OCI-LY7 (cell line): ENCODE results near the gene MAP4K1.

Source experiments
- EZH2phosphoT487 ChIP-seq: fragments of 200-600 bp; sonication (generic); IDR thresholded peaks from 2 replicates; pipeline ENCODE4 v1.6.1; 2018; ENCODE audit warnings: low read depth, borderline replicate concordance, mild to moderate bottlenecking, mixed run types, antibody characterized with exemption, low read length, moderate library complexity, mixed read lengths
- TF ChIP-seq, protein P1 (sequence below): fragments of 200-600 bp; sonication (generic); conservative IDR thresholded peaks from 2 replicates; pipeline ENCODE4 v1.5.1; 2014; ENCODE audit warnings: mild to moderate bottlenecking, antibody characterized with exemption, low read length, moderate library complexity, mixed read lengths

GRCh38 chr19:38539751-38540150 lies 78.0 kb downstream of the MAP4K1 start:
- no peak for TF ChIP-seq EZH2phosphoT487
- TF ChIP-seq, protein P1, sequence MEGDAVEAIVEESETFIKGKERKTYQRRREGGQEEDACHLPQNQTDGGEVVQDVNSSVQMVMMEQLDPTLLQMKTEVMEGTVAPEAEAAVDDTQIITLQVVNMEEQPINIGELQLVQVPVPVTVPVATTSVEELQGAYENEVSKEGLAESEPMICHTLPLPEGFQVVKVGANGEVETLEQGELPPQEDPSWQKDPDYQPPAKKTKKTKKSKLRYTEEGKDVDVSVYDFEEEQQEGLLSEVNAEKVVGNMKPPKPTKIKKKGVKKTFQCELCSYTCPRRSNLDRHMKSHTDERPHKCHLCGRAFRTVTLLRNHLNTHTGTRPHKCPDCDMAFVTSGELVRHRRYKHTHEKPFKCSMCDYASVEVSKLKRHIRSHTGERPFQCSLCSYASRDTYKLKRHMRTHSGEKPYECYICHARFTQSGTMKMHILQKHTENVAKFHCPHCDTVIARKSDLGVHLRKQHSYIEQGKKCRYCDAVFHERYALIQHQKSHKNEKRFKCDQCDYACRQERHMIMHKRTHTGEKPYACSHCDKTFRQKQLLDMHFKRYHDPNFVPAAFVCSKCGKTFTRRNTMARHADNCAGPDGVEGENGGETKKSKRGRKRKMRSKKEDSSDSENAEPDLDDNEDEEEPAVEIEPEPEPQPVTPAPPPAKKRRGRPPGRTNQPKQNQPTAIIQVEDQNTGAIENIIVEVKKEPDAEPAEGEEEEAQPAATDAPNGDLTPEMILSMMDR, result no peak
